Upper lobe of left lung (tissue), 4 donors: Measurements from ENCODE around the gene PRKN.

Experiments
- POLR2A ChIP-seq, 4 donors: fragments of 450-650 bp; IDR thresholded peaks; one replicate each; pipeline ENCODE4 v1.5.1; 2016 to 2017; ENCODE audit warnings: antibody characterized with exemption in 4 of 4, mild to moderate bottlenecking in 2 of 4
- POLR2AphosphoS5 ChIP-seq, 2 donors: sonication (generic); formaldehyde crosslinking; IDR thresholded peaks; one replicate each; pipeline ENCODE4 v1.5.1; 2017; ENCODE audit warnings: antibody characterized with exemption in 2 of 2
- TF ChIP-seq, protein P1 (sequence below), 6 experiments: fragments of 450-650 bp in 4 of 6; fragments of 200-600 bp in 2 of 6; sonication (generic) in 2 of 6; IDR thresholded peaks; one replicate each; pipeline ENCODE4 v1.5.1; 2016 to 2019; ENCODE audit warnings: antibody characterized with exemption in 6 of 6

DNA sequence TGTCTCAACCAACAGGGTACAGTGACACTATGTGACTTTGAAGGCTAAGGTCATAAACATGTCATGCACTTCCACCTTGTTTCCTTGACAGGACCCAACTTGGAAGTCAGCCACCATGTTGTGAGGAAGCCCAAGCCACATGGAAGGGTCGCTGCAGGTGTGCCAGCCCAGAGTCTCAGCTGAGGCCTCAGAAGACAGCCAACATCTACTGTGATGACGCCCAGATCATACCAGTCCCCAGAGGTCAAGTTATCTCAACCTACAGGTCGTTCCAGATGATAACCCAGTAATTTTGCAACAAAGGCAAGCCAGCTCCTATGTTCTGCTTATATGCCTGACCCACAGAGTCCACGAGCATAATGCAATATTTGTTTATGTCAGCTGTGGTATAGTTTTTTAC, 1077.7 kb downstream of the PRKN start:
- TF ChIP-seq, protein P1, sequence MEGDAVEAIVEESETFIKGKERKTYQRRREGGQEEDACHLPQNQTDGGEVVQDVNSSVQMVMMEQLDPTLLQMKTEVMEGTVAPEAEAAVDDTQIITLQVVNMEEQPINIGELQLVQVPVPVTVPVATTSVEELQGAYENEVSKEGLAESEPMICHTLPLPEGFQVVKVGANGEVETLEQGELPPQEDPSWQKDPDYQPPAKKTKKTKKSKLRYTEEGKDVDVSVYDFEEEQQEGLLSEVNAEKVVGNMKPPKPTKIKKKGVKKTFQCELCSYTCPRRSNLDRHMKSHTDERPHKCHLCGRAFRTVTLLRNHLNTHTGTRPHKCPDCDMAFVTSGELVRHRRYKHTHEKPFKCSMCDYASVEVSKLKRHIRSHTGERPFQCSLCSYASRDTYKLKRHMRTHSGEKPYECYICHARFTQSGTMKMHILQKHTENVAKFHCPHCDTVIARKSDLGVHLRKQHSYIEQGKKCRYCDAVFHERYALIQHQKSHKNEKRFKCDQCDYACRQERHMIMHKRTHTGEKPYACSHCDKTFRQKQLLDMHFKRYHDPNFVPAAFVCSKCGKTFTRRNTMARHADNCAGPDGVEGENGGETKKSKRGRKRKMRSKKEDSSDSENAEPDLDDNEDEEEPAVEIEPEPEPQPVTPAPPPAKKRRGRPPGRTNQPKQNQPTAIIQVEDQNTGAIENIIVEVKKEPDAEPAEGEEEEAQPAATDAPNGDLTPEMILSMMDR (IDR thresholded peaks at IDR 0.05): no peak
- TF ChIP-seq POLR2A (IDR thresholded peaks at IDR 0.05) (no peak), POLR2AphosphoS5 (IDR thresholded peaks at IDR 0.05) (no peak)
